Measurements from ENCODE around the gene CCT4.

CCT4 gene

DNA sequence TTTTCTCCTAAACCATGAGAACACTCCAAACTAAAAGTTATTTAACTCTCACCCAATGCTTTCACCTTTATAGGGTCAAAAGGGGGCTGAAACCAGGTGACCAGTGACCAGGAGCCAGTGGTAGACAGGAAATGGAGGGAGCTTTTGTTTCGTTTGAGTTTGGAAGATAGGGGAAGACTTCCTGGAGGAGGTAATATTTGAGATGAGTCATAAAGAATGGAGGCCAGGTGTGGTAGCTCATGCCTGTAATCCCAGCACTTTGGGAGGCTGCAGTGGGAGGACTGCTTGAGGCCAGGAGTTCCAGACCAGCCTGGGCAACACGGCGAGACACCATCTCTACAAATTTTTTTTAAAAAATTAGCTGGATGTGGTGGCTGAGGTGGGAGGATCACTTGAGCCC lies 43.1 kb downstream of the CCT4 start:
- ATAC-seq = no peak
- TF ChIP-seq ZNF565 (CRISPR knock-in tag; conservative IDR thresholded peaks at IDR 0.05; ENCODE audit: low read depth) (no peak), ZC3H10 (CRISPR knock-in tag; IDR thresholded peaks at IDR 0.05) (no peak), ESRRG (CRISPR knock-in tag; IDR thresholded peaks at IDR 0.05) (no peak), TOX (CRISPR knock-in tag; IDR thresholded peaks at IDR 0.05; ENCODE audit: borderline replicate concordance) (no peak), ZFP3 (CRISPR knock-in tag; IDR thresholded peaks at IDR 0.05) (no peak), BACH2 (CRISPR knock-in tag; IDR thresholded peaks at IDR 0.05; ENCODE audit: borderline replicate concordance) (no peak), ZNF8 (CRISPR knock-in tag; IDR thresholded peaks at IDR 0.05) (no peak), SNAI2 (CRISPR knock-in tag; IDR thresholded peaks at IDR 0.05) (no peak), RARB (CRISPR knock-in tag; IDR thresholded peaks at IDR 0.05) (no peak), CSDC2 (CRISPR knock-in tag; IDR thresholded peaks at IDR 0.05) (no peak), OSR1 (CRISPR knock-in tag; IDR thresholded peaks at IDR 0.05) (no peak), GLIS3 (CRISPR knock-in tag; IDR thresholded peaks at IDR 0.05) (no peak), TCF4 (CRISPR knock-in tag; IDR thresholded peaks at IDR 0.05; ENCODE audit: borderline replicate concordance) (no peak), ISL1 (CRISPR knock-in tag; IDR thresholded peaks at IDR 0.05) (no peak)
- TF ChIP-seq, protein P1, sequence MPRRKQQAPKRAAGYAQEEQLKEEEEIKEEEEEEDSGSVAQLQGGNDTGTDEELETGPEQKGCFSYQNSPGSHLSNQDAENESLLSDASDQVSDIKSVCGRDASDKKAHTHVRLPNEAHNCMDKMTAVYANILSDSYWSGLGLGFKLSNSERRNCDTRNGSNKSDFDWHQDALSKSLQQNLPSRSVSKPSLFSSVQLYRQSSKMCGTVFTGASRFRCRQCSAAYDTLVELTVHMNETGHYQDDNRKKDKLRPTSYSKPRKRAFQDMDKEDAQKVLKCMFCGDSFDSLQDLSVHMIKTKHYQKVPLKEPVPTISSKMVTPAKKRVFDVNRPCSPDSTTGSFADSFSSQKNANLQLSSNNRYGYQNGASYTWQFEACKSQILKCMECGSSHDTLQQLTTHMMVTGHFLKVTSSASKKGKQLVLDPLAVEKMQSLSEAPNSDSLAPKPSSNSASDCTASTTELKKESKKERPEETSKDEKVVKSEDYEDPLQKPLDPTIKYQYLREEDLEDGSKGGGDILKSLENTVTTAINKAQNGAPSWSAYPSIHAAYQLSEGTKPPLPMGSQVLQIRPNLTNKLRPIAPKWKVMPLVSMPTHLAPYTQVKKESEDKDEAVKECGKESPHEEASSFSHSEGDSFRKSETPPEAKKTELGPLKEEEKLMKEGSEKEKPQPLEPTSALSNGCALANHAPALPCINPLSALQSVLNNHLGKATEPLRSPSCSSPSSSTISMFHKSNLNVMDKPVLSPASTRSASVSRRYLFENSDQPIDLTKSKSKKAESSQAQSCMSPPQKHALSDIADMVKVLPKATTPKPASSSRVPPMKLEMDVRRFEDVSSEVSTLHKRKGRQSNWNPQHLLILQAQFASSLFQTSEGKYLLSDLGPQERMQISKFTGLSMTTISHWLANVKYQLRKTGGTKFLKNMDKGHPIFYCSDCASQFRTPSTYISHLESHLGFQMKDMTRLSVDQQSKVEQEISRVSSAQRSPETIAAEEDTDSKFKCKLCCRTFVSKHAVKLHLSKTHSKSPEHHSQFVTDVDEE (CRISPR knock-in tag; IDR thresholded peaks at IDR 0.05) = no peak
- TF ChIP-seq, protein P2, sequence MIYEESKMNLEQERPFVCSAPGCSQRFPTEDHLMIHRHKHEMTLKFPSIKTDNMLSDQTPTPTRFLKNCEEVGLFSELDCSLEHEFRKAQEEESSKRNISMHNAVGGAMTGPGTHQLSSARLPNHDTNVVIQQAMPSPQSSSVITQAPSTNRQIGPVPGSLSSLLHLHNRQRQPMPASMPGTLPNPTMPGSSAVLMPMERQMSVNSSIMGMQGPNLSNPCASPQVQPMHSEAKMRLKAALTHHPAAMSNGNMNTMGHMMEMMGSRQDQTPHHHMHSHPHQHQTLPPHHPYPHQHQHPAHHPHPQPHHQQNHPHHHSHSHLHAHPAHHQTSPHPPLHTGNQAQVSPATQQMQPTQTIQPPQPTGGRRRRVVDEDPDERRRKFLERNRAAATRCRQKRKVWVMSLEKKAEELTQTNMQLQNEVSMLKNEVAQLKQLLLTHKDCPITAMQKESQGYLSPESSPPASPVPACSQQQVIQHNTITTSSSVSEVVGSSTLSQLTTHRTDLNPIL (CRISPR knock-in tag; IDR thresholded peaks at IDR 0.05; ENCODE audit: low read depth) = no peak
- TF ChIP-seq, protein P3, sequence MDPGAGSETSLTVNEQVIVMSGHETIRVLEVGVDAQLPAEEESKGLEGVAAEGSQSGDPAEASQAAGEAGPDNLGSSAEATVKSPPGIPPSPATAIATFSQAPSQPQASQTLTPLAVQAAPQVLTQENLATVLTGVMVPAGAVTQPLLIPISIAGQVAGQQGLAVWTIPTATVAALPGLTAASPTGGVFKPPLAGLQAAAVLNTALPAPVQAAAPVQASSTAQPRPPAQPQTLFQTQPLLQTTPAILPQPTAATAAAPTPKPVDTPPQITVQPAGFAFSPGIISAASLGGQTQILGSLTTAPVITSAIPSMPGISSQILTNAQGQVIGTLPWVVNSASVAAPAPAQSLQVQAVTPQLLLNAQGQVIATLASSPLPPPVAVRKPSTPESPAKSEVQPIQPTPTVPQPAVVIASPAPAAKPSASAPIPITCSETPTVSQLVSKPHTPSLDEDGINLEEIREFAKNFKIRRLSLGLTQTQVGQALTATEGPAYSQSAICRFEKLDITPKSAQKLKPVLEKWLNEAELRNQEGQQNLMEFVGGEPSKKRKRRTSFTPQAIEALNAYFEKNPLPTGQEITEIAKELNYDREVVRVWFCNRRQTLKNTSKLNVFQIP (CRISPR knock-in tag; IDR thresholded peaks at IDR 0.05; ENCODE audit: borderline replicate concordance, low read depth) = no peak

DNA sequence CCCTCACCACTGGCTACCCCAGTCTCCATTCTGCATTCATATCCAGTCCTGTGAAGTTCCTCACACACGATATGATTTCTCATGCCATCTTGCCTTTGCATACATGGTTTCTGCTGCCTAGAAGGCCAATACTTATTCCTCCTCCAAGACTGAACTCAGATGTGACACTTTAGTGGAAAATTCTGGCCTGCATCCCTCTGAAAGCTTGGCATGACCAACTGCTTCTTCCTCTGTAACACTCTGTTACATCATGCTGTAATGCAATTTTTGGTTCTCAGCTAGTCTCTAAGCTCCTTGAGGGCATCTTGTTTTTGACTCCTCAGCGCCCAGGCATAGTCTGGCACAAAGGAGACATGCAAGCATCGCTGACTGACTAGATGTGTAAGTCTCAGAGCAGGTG lies 47.2 kb downstream of the CCT4 start:
- TF ChIP-seq ZNF8 (CRISPR knock-in tag; IDR thresholded peaks at IDR 0.05) (no peak), PPARA (CRISPR knock-in tag; IDR thresholded peaks at IDR 0.05; ENCODE audit: borderline replicate concordance) (no peak), ZC3H10 (CRISPR knock-in tag; IDR thresholded peaks at IDR 0.05) (no peak), ARNTL (CRISPR knock-in tag; IDR thresholded peaks at IDR 0.05; ENCODE audit: borderline replicate concordance, low read depth) (no peak), OSR1 (CRISPR knock-in tag; IDR thresholded peaks at IDR 0.05) (no peak), CSDC2 (CRISPR knock-in tag; IDR thresholded peaks at IDR 0.05) (no peak), ZNF70 (CRISPR knock-in tag; IDR thresholded peaks at IDR 0.05) (no peak), ISL1 (CRISPR knock-in tag; IDR thresholded peaks at IDR 0.05) (no peak), SNAI2 (CRISPR knock-in tag; IDR thresholded peaks at IDR 0.05) (no peak)
- TF ChIP-seq, protein P3 (CRISPR knock-in tag; IDR thresholded peaks at IDR 0.05; ENCODE audit: borderline replicate concordance, low read depth) = no peak
- ATAC-seq = no peak

GRCh38 chr2:61834893-61835292 lies 53.6 kb downstream of the CCT4 start:
- no peak for ATAC-seq
- TF ChIP-seq OSR1 (CRISPR knock-in tag; IDR thresholded peaks at IDR 0.05) (no peak), ZNF565 (CRISPR knock-in tag; conservative IDR thresholded peaks at IDR 0.05; ENCODE audit: low read depth) (no peak), SNAI2 (CRISPR knock-in tag; IDR thresholded peaks at IDR 0.05) (no peak), ZFP30 (CRISPR knock-in tag; IDR thresholded peaks at IDR 0.05) (no peak), GLIS3 (CRISPR knock-in tag; IDR thresholded peaks at IDR 0.05) (no peak), ZNF8 (CRISPR knock-in tag; IDR thresholded peaks at IDR 0.05) (no peak), ZC3H10 (CRISPR knock-in tag; IDR thresholded peaks at IDR 0.05) (no peak), ZNF70 (CRISPR knock-in tag; IDR thresholded peaks at IDR 0.05) (no peak)
- TF ChIP-seq, protein P4, sequence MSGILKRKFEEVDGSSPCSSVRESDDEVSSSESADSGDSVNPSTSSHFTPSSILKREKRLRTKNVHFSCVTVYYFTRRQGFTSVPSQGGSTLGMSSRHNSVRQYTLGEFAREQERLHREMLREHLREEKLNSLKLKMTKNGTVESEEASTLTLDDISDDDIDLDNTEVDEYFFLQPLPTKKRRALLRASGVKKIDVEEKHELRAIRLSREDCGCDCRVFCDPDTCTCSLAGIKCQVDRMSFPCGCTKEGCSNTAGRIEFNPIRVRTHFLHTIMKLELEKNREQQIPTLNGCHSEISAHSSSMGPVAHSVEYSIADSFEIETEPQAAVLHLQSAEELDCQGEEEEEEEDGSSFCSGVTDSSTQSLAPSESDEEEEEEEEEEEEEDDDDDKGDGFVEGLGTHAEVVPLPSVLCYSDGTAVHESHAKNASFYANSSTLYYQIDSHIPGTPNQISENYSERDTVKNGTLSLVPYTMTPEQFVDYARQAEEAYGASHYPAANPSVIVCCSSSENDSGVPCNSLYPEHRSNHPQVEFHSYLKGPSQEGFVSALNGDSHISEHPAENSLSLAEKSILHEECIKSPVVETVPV (CRISPR knock-in tag; IDR thresholded peaks at IDR 0.05) = no peak
- TF ChIP-seq, protein P1 (CRISPR knock-in tag; IDR thresholded peaks at IDR 0.05) = no peak
- TF ChIP-seq, protein P2 (CRISPR knock-in tag; IDR thresholded peaks at IDR 0.05; ENCODE audit: low read depth) = no peak
